Activated CD4-positive, alpha-beta T cell treated with anti-CD3 and anti-CD28 coated beads for 48 hours (primary cell): Measurements from ENCODE around the gene CLCA2.

Experiments used
- DNase-seq: peaks from one replicate; pipeline ENCODE4 v3.0.0-alpha.2; 2020

CLCA2 gene

GRCh38 chr1:86434059-86434458, 10.1 kb downstream of the CLCA2 start:
- DNase-seq: no peak

- DNase-seq: no peak
Observed at GRCh38 chr1:86435327-86435726, 11.4 kb downstream of the CLCA2 start.

- DNase-seq: no peak
Observed at GRCh38 chr1:86436041-86436440, 12.1 kb downstream of the CLCA2 start.

GRCh38 chr1:86441581-86441980, 17.6 kb downstream of the CLCA2 start:
- no peak for DNase-seq

GRCh38 chr1:86441997-86442396, 18.0 kb downstream of the CLCA2 start:
- no peak for DNase-seq

GRCh38 chr1:86445919-86446318, 21.9 kb downstream of the CLCA2 start:
- no peak for DNase-seq

GRCh38 chr1:86447198-86447790, 23.3 kb downstream of the CLCA2 start:
- DNase-seq: no peak

- DNase-seq: no peak
Observed at GRCh38 chr1:86448670-86449069, 24.7 kb downstream of the CLCA2 start.

GRCh38 chr1:86449103-86449502, 25.1 kb downstream of the CLCA2 start:
- no peak for DNase-seq

- no peak for DNase-seq
Observed at GRCh38 chr1:86450847-86451246, 26.9 kb downstream of the CLCA2 start.

GRCh38 chr1:86453664-86454063, 29.7 kb downstream of the CLCA2 start:
- no peak for DNase-seq

- DNase-seq: no peak
Observed at GRCh38 chr1:86455073-86455472, 31.1 kb downstream of the CLCA2 start.

- no peak for DNase-seq
Observed at GRCh38 chr1:86460998-86461397, 37.0 kb downstream of the CLCA2 start.

GRCh38 chr1:86461482-86461881, 37.5 kb downstream of the CLCA2 start:
- DNase-seq: no peak

- DNase-seq: no peak
Observed at GRCh38 chr1:86464819-86465218, 40.8 kb downstream of the CLCA2 start.

GRCh38 chr1:86466109-86466844, 42.3 kb downstream of the CLCA2 start:
- DNase-seq: no peak

GRCh38 chr1:86466986-86467385, 43.0 kb downstream of the CLCA2 start:
- DNase-seq: no peak

GRCh38 chr1:86468501-86468977, 44.6 kb downstream of the CLCA2 start, which contains the start of gene CLCA1:
TSS of gene CLCA1 (plus strand) at chr1:86468927. CDS start at chr1:86468972, 45 bp downstream.
- no peak for DNase-seq

GRCh38 chr1:86470859-86471258, 46.9 kb downstream of the CLCA2 start:
- DNase-seq: no peak

GRCh38 chr1:86471291-86471690, 47.3 kb downstream of the CLCA2 start:
- DNase-seq: no peak

GRCh38 chr1:86472152-86472551, 48.2 kb downstream of the CLCA2 start:
- DNase-seq: no peak

GRCh38 chr1:86472767-86473166, 48.8 kb downstream of the CLCA2 start:
- DNase-seq: no peak

- DNase-seq: no peak
Observed at GRCh38 chr1:86477256-86477655, 53.3 kb downstream of the CLCA2 start.

GRCh38 chr1:86477682-86478081, 53.7 kb downstream of the CLCA2 start:
- no peak for DNase-seq
